T47D (cell line): ENCODE data around the gene HLCS.
"Not testable (repeated sequence)": the region's sequence is repeated elsewhere in the genome, so short reads cannot be mapped to it uniquely, and the experiment has no call there.

Experiments used
- DNase-seq, 2 experiments: peaks; one replicate each; pipeline versions ENCODE4 v3.0.0 to v3.0.0-alpha.2; 2011 to 2012; ENCODE audit warnings: low read depth in 1 of 2, low spot score in 1 of 2
- JUND ChIP-seq: IDR thresholded peaks from 2 replicates; pipeline ENCODE4 v1.6.1; 2012; ENCODE audit warnings: low read depth
- in situ Hi-C: cut with HindIII; loops from 2 replicates; pipeline ENCODE4 v1.10.0; 2016; ENCODE audit warnings: low sequenced_read_pairs, low pct_unique_long_range_greater_than_20kb

The HLCS gene

GRCh38 chr21:36966066-36966820 lies at the start of gene HLCS:
TSS of gene HLCS (minus strand) at chr21:36966669. CDS start at chr21:36966638, 31 bp downstream.
- in situ Hi-C loops, result no loop called here
- TF ChIP-seq JUND, result no peak
- peak; percentile 44 to 86 for DNase-seq

- in situ Hi-C loops, result no loop called here
- no peak for TF ChIP-seq JUND
- DNase-seq, result peak; percentile 86 to 92
Observed at GRCh38 chr21:37009740-37010341, 43.4 kb upstream of the HLCS start.

GRCh38 chr21:37008724-37009123 lies 42.3 kb upstream of the HLCS start:
- TF ChIP-seq JUND, result no peak
- no peak for DNase-seq
- in situ Hi-C loops, result no loop called here

GRCh38 chr21:37006486-37007291 lies 40.2 kb upstream of the HLCS start, which contains the start of gene RIPPLY3:
TSS of gene RIPPLY3 (plus strand) at chr21:37006702. CDS start at chr21:37006773, 71 bp downstream.
- in situ Hi-C loops, result no loop called here
- DNase-seq, result peak; percentile 51 to 55
- TF ChIP-seq JUND, result no peak

- TF ChIP-seq JUND, result no peak
- no peak for DNase-seq
- in situ Hi-C loops, result no loop called here
Observed at GRCh38 chr21:37005548-37006485, 39.3 kb upstream of the HLCS start.

- in situ Hi-C loops, DNase-seq: not testable (repeated sequence)
Observed at GRCh38 chr21:37003917-37004316, 37.4 kb upstream of the HLCS start.

- in situ Hi-C loops, DNase-seq: not testable (repeated sequence)
Observed at GRCh38 chr21:37002851-37003250, 36.4 kb upstream of the HLCS start.

GRCh38 chr21:37001441-37001840 lies 35.0 kb upstream of the HLCS start:
- TF ChIP-seq JUND, result no peak
- in situ Hi-C loops, result no loop called here
- no peak for DNase-seq

GRCh38 chr21:37000381-37000780 lies 33.9 kb upstream of the HLCS start:
- in situ Hi-C loops, result no loop called here
- no peak for TF ChIP-seq JUND
- DNase-seq, result peak in 1 of 2 experiments; percentile 57

- in situ Hi-C loops, result no loop called here
- no peak for TF ChIP-seq JUND
- no peak for DNase-seq
Observed at GRCh38 chr21:36999131-36999898, 32.8 kb upstream of the HLCS start.

- DNase-seq, in situ Hi-C loops: not testable (repeated sequence)
Observed at GRCh38 chr21:36995285-36995684, 28.8 kb upstream of the HLCS start.
